Measurements from ENCODE around the gene SEMA5A. TPM values are rescaled to one million over a fixed set of nuclear protein-coding genes. Genes with fewer than 3 reads are reported as not detected.

SEMA5A gene
- total and polyA plus RNA-seq, 2 of the 13 experiments (the other 11 are each of a cell fraction or from before 2014, with no cell fraction given): 0.01 TPM; not detected in 1

DNA sequence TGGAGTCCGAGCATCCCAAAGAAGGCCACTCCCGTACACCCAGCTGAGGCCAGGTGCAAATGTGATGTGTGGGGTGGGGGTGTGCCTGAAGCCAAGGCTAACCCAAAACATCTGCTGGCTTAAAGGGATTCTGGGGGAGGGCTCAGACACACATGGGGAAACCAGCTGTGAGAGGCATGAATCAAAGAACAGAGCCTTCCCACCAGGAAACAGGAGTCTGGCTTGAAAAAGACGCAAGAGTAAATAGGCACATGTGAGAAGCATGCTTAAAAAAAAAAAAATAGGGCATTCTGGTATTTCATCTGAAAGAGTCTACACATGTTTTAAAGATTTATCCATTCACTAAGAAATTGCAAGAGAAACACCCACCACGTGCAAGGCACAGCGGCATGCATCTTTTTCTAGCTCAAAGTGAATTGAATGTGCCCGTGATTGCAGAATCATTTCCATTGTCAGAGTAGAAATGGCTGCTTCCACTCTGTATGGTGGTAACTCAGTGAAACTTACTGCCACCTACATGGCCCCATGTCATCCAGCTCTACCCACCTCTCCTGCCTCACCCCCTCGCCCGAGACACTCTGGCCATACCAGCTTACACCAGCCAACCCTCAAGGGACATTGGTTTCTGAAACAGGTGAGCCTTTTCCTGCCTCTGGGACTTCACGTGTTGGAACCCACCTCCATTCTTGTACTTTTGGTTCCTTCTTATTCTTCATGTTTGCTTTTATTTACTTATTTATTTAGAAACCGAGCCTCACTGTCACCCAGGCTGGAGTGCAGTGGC is 71.5 kb downstream of the SEMA5A start:
- Histone ChIP-seq H4K20me1 (ENCODE audit: insufficient read depth, low read length) (no peaks in the 10 kb centered on the region), H3K27me3 (ENCODE audit: control insufficient read depth in 1 of 2, insufficient read depth in 2 of 2, low read length in 2 of 2) (no peaks in the 10 kb centered on the region; a peak in 1 of 5 replicates), H3K4me3 (replicated peaks in 1 of 3; ENCODE audit: insufficient read depth in 1 of 3, low read depth in 2 of 3, low read length in 3 of 3) (no peak overlapping the region), H3K9me3 (ENCODE audit: low read length) (peaks cover 34% of the 10 kb centered on the region), H3K79me2 (ENCODE audit: insufficient read depth, low read length) (no peaks in the 10 kb centered on the region), H3K4me2 (ENCODE audit: low read depth, low read length) (no peak overlapping the region), H3K9ac (ENCODE audit: insufficient read depth, low read depth, low read length) (no peak overlapping the region), H2AFZ (ENCODE audit: low read length) (no peak overlapping the region), H3K36me3 (replicated peaks in 1 of 2; ENCODE audit: control insufficient read depth in 1 of 2, insufficient read depth in 2 of 2, low read length in 2 of 2) (no peaks in the 10 kb centered on the region), H3K4me1 (ENCODE audit: insufficient read depth, low read length) (no peaks in the 10 kb centered on the region), H3K27ac (ENCODE audit: extremely low read length, insufficient read depth, low read length) (no peak overlapping the region)
- no TSS peak for BruUV-seq (replicated peaks)
- 21% methylated on average over 9 of the region's 10 CpGs for WGBS (ENCODE audit: low lambda C conversion rate)
- intact Hi-C loops (cut with micrococcal nuclease; ENCODE audit: unreplicated experiment) (no loop called here), in situ Hi-C loops (cut with HindIII; ENCODE audit: extremely low pct_ligation_motif_present, low pct_unique_long_range_greater_than_20kb) (no loop called here)
- no peak for FAIRE-seq
- ChIA-PET CTCF (ENCODE audit: low intra/inter-chr PET ratio, low total read pairs) (no interaction called here), POLR2A (no interaction called here)
- DNase-seq (ENCODE audit: low spot score): no peak
- TF ChIP-seq ZNF136 (CRISPR knock-in tag; IDR thresholded peaks at IDR 0.05; ENCODE audit: low read depth): no peak
- TF ChIP-seq, protein P1, sequence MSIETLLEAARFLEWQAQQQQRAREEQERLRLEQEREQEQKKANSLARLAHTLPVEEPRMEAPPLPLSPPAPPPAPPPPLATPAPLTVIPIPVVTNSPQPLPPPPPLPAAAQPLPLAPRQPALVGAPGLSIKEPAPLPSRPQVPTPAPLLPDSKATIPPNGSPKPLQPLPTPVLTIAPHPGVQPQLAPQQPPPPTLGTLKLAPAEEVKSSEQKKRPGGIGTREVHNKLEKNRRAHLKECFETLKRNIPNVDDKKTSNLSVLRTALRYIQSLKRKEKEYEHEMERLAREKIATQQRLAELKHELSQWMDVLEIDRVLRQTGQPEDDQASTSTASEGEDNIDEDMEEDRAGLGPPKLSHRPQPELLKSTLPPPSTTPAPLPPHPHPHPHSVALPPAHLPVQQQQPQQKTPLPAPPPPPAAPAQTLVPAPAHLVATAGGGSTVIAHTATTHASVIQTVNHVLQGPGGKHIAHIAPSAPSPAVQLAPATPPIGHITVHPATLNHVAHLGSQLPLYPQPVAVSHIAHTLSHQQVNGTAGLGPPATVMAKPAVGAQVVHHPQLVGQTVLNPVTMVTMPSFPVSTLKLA (IDR thresholded peaks at IDR 0.05): 0 out of 2 replicates have a peak, but pooled peaks have one; percentile 6
- no peak for ATAC-seq

DNA sequence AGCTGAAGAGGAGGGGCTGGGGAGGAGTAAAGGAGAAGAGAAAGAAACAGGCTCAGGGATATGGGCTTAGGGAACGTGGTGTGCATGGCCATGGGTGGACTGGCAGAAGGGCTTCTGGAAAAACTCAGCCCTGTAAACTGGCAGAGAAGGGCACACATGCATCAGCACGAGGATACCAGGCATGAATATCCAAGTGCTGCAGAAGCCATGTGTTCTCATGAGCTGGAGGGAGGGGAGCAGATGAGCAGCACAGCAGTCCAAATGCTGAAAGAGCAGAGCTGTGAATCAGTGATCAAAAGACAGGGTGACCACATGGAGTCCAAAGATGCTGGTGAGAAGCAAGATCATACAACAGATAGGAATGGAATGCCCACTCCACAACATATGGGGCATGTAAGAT is 72.3 kb downstream of the SEMA5A start:
- ATAC-seq (no peak), DNase-seq (ENCODE audit: low spot score) (no peak), FAIRE-seq (no peak)
- ChIA-PET CTCF (ENCODE audit: low intra/inter-chr PET ratio, low total read pairs) (no interaction called here), POLR2A (no interaction called here)
- Histone ChIP-seq H2AFZ (ENCODE audit: low read length) (no peak overlapping the region), H3K4me3 (replicated peaks in 1 of 3; ENCODE audit: insufficient read depth in 1 of 3, low read depth in 2 of 3, low read length in 3 of 3) (no peak overlapping the region), H3K9ac (ENCODE audit: insufficient read depth, low read depth, low read length) (no peak overlapping the region), H3K27ac (ENCODE audit: extremely low read length, insufficient read depth, low read length) (no peak overlapping the region), H3K9me3 (ENCODE audit: low read length) (peaks cover 30% of the 10 kb centered on the region), H3K4me1 (ENCODE audit: insufficient read depth, low read length) (no peaks in the 10 kb centered on the region), H3K79me2 (ENCODE audit: insufficient read depth, low read length) (no peaks in the 10 kb centered on the region), H3K4me2 (ENCODE audit: low read depth, low read length) (no peak overlapping the region), H4K20me1 (ENCODE audit: insufficient read depth, low read length) (no peaks in the 10 kb centered on the region), H3K36me3 (replicated peaks in 1 of 2; ENCODE audit: control insufficient read depth in 1 of 2, insufficient read depth in 2 of 2, low read length in 2 of 2) (no peaks in the 10 kb centered on the region), H3K27me3 (ENCODE audit: control insufficient read depth in 1 of 2, insufficient read depth in 2 of 2, low read length in 2 of 2) (no peaks in the 10 kb centered on the region; a peak in 1 of 5 replicates)
- in situ Hi-C loops (cut with HindIII; ENCODE audit: extremely low pct_ligation_motif_present, low pct_unique_long_range_greater_than_20kb) (no loop called here), intact Hi-C loops (cut with micrococcal nuclease; ENCODE audit: unreplicated experiment) (no loop called here)
- TF ChIP-seq ZNF605 (CRISPR knock-in tag; IDR thresholded peaks at IDR 0.05) (no peak), IRF9 (CRISPR knock-in tag; IDR thresholded peaks at IDR 0.05; ENCODE audit: borderline replicate concordance) (no peak), NFKBIZ (CRISPR knock-in tag; IDR thresholded peaks at IDR 0.05) (no peak), ZNF576 (CRISPR knock-in tag; IDR thresholded peaks at IDR 0.05) (no peak), ZNF674 (CRISPR knock-in tag; IDR thresholded peaks at IDR 0.05; ENCODE audit: low read depth) (no peak)
- TF ChIP-seq, protein P2, sequence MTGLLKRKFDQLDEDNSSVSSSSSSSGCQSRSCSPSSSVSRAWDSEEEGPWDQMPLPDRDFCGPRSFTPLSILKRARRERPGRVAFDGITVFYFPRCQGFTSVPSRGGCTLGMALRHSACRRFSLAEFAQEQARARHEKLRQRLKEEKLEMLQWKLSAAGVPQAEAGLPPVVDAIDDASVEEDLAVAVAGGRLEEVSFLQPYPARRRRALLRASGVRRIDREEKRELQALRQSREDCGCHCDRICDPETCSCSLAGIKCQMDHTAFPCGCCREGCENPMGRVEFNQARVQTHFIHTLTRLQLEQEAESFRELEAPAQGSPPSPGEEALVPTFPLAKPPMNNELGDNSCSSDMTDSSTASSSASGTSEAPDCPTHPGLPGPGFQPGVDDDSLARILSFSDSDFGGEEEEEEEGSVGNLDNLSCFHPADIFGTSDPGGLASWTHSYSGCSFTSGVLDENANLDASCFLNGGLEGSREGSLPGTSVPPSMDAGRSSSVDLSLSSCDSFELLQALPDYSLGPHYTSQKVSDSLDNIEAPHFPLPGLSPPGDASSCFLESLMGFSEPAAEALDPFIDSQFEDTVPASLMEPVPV (CRISPR knock-in tag; IDR thresholded peaks at IDR 0.05): no peak
- TF ChIP-seq, protein P1 (IDR thresholded peaks at IDR 0.05): peak; percentile 85
- no TSS peak for BruUV-seq (replicated peaks)
- 0% methylated on average over 2 of the region's 2 CpGs for WGBS (ENCODE audit: low lambda C conversion rate)
